Measurements from ENCODE around the gene PTGER3. TPM values are rescaled to one million over a fixed set of nuclear protein-coding genes. Genes with fewer than 3 reads are reported as not detected.

Gene PTGER3
- total RNA-seq, 3 donors from 2014 or later = 0.10 to 0.14 (median 0.11) TPM

Other genes starting within 250 kb of the PTGER3 start
- 100 to 1,000 TPM in 1 of 3 donors, 10 to 100 TPM in 2; 95.0 to 106 (median 98.8) TPM for gene ZRANB2, start 33.2 kb upstream of the PTGER3 start, total RNA-seq

Measured in activated T-cell treated with anti-CD3 and anti-CD28 coated beads, Interleukin-2, amount 50 U/mL, for 4 hours (primary cell).